Mucosa of stomach (tissue), 1 donor: ENCODE results near the gene RAB34.
A peak's percentile ranks its signal among the peaks of the same experiment; 100 is the strongest.

Experiments
- H3K27me3 ChIP-seq: one replicate; pipeline ENCODE4 v1.7.0; 2013; ENCODE audit warnings: mild to moderate bottlenecking, low read length; ENCODE audit not compliant: control insufficient read depth, insufficient read depth
- H3K36me3 ChIP-seq: one replicate; pipeline ENCODE4 v1.7.0; 2013; ENCODE audit warnings: low read length; ENCODE audit not compliant: control insufficient read depth, insufficient read depth
- H3K4me1 ChIP-seq: one replicate; pipeline ENCODE4 v1.7.0; 2013; ENCODE audit warnings: mild to moderate bottlenecking, low read length; ENCODE audit not compliant: control insufficient read depth, insufficient read depth
- H3K4me3 ChIP-seq: one replicate; pipeline ENCODE4 v1.7.0; 2013; ENCODE audit warnings: low read length
- H3K9ac ChIP-seq: one replicate; pipeline ENCODE4 v1.7.0; 2013; ENCODE audit warnings: mild to moderate bottlenecking, low read length, moderate library complexity
- H3K9me3 ChIP-seq: one replicate; pipeline ENCODE4 v1.7.0; 2013; ENCODE audit warnings: mild to moderate bottlenecking, low read length, moderate library complexity; ENCODE audit not compliant: control insufficient read depth
- donor health status: Pancreatic carcinoma.

Gene RAB34, protein sequence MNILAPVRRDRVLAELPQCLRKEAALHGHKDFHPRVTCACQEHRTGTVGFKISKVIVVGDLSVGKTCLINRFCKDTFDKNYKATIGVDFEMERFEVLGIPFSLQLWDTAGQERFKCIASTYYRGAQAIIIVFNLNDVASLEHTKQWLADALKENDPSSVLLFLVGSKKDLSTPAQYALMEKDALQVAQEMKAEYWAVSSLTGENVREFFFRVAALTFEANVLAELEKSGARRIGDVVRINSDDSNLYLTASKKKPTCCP

DNA sequence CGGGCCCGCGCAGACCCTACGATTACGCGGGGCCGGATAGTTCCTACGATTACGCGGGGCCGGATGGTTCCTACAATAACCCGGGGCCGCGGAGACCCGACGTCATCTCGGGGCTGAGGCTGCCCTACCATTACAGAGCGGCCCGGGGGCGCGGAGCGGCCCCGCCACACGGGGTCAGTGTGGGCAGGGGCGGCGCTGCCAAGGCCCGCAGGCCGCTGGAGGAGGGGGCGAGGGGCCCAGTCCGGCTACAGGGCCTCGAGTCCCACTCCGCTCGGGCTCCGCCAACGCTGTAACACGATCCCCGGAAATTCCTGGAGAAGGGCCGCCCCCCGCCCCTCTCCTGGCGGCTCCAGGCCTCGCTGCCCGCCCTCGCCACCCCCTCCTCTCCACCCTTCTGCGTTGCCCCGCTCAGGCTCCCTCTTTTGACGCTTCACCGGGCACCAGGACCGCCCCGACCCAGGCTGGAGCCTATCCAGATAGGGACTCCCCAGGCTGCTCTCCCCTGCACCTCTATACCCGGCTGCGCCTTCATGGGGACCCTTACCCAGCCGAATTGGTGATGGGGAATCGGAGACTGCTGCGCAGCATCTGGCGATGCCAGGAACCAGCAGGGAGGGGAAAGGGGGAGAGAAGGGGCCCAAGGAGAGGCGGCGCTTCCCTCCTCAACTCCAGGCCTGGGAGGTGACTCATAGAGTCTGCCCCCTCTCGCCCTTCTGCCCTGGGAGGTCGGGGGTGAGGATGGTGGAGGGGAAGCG is at the start of gene RAB34:
RAB34 (minus strand) TSS at position 291 of the 755 bp plus-strand sequence. CDS start 602 bp downstream, outside the sequence.
- H3K4me1 ChIP-seq: peaks cover 21% of the 10 kb centered on the region
- peaks cover 6% of the 10 kb centered on the region for H3K36me3 ChIP-seq
- peak within 1 kb of the TSS; percentile 68 for H3K9ac ChIP-seq

DNA sequence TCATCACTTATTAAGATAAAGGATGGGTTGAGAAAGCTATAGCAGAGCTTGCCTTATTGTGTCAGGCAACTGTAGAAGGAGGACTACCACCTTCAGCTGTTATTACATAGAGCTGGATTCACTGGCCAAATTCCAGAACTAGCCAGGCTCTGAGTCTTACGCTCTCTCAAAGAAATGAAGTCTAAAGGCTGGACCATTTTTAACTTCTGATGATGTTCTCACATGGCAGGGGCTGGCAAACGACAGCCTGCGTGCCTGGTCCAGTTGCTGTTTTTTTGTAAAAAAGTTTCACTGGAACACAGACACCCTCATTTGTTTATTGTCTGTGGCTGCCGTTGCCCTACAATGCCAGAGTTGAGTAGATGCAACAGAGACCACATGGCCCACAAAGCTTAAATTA is 47.4 kb upstream of the RAB34 start:
- Histone ChIP-seq H3K27me3 (no peaks in the 10 kb centered on the region), H3K36me3 (no peaks in the 10 kb centered on the region), H3K9ac (no peak overlapping the region), H3K4me3 (no peak overlapping the region), H3K9me3 (no peaks in the 10 kb centered on the region), H3K4me1 (peaks cover 7% of the 10 kb centered on the region)

More for the DNA sequence above, at the start of gene RAB34:
- peaks cover 7% of the 10 kb centered on the region for H3K27me3 ChIP-seq
- no peak within 1 kb of the TSS for H3K4me3 ChIP-seq
- H3K9me3 ChIP-seq: no peaks in the 10 kb centered on the region

DNA sequence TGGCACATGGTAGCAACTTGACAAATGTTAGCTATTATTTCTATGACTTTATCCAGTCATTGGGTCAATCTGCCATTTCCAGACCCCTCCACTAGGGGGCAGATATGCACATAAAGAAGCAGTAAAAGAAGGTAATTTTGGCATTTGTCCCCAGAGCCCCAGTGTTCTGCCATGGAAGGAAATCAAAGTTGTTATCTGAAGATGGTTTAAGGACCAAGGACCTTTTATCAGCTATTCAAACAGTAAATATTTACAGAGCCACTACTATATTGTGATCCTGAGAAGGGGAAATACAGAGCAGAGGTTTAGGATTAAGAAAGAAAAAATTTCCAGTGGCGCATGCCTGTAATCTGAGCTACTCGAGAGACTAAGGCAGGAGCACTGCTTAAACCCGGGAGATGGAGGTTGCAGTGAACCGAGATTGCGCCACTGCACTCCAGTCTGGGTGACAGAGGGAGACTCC is 46.2 kb upstream of the RAB34 start:
- Histone ChIP-seq H3K4me3 (no peak overlapping the region), H3K27me3 (no peaks in the 10 kb centered on the region), H3K9me3 (no peaks in the 10 kb centered on the region), H3K9ac (no peak overlapping the region), H3K4me1 (peaks cover 7% of the 10 kb centered on the region), H3K36me3 (no peaks in the 10 kb centered on the region)

DNA sequence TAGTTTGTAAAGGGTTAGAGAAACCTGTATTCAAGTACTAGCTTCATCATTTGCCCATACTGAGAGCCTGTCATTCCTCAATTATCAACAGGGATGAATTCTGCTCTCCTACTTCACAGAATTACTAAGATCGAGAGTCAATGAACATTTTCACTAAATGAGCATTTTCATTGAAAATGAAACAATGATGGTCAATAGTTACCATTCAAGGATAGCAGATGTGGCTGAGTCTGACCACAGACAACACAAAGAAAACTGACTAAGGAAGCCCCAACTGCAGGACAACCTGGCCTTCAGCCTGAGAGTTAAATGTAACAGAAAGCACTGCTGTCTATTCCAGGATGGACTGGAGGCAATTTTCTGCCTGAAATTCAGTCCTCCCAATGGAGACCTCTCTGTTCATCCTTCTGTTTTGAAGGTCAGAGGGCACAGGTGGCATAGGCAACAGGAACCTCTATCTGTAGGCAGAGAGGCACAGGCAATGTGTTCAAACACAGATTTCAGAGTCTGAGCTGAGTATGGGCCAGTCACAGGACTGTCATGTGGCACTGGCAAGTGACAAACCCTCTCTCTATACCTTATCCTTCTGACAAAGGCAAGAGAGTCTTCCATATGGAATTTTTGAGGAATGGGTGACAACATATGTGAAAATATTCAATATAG is 45.6 kb upstream of the RAB34 start:
- Histone ChIP-seq H3K27me3 (no peaks in the 10 kb centered on the region), H3K4me3 (no peak overlapping the region), H3K9me3 (no peaks in the 10 kb centered on the region), H3K4me1 (peaks cover 7% of the 10 kb centered on the region), H3K9ac (no peak overlapping the region), H3K36me3 (no peaks in the 10 kb centered on the region)

DNA sequence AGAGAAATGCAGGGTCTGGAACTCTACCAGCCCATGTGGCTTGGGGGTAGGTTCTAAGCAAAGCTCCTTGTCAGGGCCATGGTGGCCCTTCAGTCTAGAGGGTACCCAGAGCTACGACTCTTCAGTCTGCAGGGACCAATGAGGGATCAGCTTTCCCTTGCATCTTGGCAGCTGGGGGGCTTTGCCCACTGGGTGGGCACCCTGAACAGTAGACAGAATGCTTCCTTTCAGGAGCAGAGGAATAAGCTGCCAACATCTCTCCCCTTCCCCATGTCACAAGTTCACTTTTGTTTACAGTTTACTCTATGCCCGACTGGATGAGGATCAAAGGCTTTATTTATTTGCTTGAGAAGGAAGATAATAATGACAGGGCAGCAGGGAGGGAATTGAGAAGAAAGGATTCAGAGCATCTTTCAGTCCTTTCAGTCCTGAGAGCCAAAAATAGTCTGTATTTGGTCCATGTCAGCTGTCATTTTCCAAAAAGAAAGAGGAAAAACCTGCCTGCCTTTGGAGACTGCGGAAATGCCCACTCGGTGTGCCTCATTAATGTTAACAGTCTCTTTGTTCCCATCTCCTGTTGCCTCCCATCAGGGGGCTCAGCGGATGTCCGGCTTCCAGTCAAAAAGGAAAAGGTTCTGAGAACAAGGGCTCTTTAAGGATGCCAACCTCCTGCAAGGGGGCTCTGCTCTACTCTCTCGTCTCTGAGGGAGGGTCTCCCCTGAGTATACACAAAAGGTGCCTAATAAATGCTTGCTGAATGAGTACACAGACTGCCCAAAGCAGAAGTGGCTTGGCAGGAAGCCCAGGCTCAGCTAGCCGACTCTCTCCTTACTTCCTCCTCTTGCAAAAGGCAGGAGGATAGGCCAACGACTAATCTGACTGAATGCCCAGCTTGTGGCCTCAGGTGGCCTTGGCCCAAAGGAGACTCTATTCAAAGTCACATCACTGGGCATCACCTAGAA is 43.2 kb upstream of the RAB34 start:
- no peak overlapping the region for H3K9ac ChIP-seq
- peaks cover 7% of the 10 kb centered on the region for H3K4me1 ChIP-seq
- no peak overlapping the region for H3K4me3 ChIP-seq
- H3K27me3 ChIP-seq: no peaks in the 10 kb centered on the region
- peaks cover 3% of the 10 kb centered on the region for H3K36me3 ChIP-seq
- no peaks in the 10 kb centered on the region for H3K9me3 ChIP-seq

DNA sequence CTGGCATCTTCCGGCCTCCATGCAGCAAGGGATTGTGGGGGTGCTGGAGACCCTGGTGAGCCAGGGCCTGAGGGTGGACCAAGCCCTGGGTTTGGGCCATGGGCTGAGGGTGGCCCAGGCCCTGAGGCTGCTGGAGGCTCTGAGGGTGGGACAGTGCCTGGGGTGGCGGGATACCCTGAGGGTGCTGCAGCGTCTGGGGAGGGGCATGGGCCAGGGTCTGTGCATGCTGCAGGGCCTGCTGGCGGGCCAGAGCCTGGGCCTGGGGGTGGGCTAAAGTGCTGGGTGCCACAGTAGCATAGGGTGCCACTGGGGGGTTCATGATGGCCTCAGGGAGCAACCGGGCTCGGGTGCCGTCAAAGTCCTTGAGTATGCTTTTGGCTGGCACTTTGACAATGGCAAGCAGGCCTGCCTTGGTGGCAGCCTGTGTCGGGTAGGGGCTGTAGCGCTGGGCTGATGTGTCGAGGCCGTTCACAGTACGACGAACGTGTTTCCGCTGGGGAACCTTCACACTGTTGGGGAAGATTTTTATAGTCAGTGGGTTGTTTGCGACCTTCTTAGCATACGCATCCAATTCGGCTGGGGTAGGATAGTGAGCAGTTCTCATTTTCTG is 41.7 kb upstream of the RAB34 start:
- Histone ChIP-seq H3K4me1 (peaks cover 7% of the 10 kb centered on the region), H3K4me3 (no peak overlapping the region), H3K36me3 (peaks cover 3% of the 10 kb centered on the region), H3K27me3 (no peaks in the 10 kb centered on the region), H3K9me3 (no peaks in the 10 kb centered on the region), H3K9ac (no peak overlapping the region)

DNA sequence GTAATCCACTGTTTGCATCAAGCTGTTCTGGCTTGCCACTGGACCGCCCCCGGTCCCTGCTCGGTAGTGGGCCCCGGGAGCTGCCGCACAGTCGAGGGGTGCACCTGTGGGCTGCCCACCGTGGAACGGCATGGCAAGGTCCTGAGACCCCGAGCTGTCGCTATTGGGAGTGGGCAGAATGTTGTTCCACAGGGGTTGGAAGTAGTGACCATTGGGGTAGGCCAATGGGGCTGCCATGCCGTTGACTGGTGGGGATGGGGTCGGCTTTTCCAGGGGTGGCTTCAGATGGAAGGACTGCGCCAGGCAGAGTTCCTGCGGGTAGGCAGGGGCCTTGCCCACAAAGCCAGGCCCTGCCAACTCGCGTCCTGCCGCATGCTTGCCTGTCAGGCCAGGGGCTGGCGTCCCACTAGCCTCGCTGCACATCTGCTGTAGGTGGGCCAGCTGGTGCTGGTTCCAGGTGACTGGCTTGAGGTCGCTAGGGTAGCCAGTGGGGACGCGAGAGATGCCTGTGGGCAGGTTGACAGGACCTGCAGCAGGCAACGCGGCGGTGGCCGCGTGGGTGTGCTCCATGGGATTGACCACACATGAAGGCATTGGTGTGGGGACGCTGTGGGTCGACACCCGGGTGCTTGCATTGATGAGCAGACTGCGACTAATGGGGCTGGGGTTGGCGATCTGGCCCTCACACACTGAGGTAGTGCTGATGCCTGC is 40.9 kb upstream of the RAB34 start:
- no peak overlapping the region for H3K4me3 ChIP-seq
- H3K9me3 ChIP-seq: no peaks in the 10 kb centered on the region
- H3K4me1 ChIP-seq: peaks cover 7% of the 10 kb centered on the region
- no peaks in the 10 kb centered on the region for H3K27me3 ChIP-seq
- no peak overlapping the region for H3K9ac ChIP-seq
- peaks cover 3% of the 10 kb centered on the region for H3K36me3 ChIP-seq

DNA sequence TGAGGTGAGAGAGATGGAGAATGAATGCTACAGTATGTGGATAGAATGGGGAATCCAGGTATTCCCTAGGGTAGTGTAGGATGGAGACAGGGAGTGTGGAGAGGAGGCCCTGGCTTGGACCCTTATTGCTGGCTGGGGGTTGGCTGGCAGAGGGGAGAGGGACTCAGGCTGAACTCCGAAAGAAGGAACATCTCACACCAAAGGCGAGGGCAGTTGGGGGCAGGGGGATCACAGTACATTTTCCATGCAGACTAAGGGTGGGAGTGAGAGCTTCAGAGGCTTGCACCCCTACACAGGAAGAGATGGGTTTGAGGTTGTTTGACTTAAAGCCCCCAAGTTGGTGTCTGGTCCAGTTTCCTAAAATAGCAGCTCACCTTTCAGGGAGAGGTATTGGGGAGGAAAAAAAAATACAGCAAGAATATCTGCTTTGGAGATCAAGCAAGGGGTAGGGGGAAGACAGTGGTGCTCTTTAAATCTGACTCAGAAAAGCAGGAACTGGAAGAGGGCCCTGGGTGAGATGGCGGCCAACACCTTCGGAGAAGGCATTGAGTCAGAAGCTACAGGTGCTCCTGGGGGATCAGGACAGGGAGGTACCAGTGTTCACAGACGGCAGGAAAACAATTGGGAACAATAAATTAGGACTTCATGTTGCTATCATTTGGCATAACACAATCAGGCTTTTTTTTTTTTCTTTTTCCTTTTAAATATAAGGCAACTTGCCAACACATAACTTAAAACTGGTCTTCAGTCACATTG is 38.6 kb upstream of the RAB34 start:
- Histone ChIP-seq H3K36me3 (peaks cover 3% of the 10 kb centered on the region), H3K27me3 (no peaks in the 10 kb centered on the region), H3K4me1 (peaks cover 4% of the 10 kb centered on the region), H3K4me3 (no peak overlapping the region), H3K9ac (no peak overlapping the region), H3K9me3 (no peaks in the 10 kb centered on the region)

DNA sequence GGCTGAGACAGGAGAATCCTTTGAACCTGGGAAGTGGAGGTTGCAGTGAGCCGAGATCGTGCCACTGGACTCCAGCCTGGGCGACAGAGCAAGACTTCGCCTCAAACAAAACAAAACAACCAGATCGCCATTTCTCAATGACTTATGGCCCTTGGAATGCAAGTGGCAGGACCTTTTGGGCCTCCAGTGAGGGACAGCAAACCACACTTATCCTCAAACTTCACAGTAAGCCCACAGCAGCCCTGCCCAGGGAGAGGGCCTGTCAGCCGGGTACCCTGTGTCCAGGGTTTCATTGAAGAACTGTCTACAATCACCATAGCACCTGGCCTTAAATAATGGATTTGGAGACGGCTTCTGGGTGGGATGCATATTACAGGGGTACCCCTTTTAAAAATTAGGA is 37.8 kb upstream of the RAB34 start:
- Histone ChIP-seq H3K27me3 (no peaks in the 10 kb centered on the region), H3K36me3 (peaks cover 10% of the 10 kb centered on the region), H3K4me3 (no peak overlapping the region), H3K9ac (no peak overlapping the region), H3K4me1 (peaks cover 4% of the 10 kb centered on the region), H3K9me3 (no peaks in the 10 kb centered on the region)

DNA sequence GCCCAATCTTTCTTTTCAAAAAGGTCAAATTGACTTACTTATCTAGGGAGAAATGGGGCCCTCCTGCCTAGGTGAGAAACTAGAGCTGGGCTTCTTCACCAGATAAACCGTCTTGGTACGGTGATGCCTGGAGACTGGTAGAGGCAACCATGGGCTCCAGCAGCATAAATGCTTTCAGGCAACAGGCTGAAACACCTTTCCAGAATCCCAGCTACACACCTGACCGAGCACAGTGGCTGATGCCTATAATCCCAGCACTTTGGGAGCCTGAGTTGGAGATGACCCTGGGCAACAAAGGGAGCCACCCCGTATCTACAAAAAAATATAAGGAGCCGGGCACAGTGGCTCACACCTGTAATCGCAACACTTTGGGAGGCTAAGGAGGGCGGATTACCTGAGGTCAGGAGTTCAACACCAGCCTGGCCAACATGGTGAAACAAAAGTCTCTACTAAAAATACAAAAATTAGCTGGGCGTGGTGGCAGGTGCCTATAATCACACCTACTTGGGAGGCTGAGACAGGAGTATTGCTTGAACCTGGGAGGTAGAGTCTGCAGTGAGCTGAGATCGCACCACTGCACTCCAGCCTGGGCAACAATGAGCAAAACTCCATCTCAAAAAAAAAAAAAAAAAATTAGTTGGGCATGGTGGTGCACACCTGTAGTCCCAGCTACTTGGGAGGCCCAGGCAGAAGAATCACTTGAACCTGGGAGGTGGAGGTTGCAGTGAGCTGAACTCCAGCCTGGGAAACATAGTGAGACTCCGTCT is 34.1 kb upstream of the RAB34 start:
- H3K4me3 ChIP-seq: no peak overlapping the region
- peaks cover 41% of the 10 kb centered on the region for H3K4me1 ChIP-seq
- peaks cover 28% of the 10 kb centered on the region for H3K36me3 ChIP-seq
- H3K27me3 ChIP-seq: no peaks in the 10 kb centered on the region
- H3K9ac ChIP-seq: no peak overlapping the region
- no peaks in the 10 kb centered on the region for H3K9me3 ChIP-seq
